GM12878 (cell line): ENCODE data around the gene YBX3. TPM values are rescaled to one million over a fixed set of nuclear protein-coding genes. Genes with fewer than 3 reads are reported as not detected.

Experiments used
- ATAC-seq: fragments of 200-7000 bp; cut with Tn5 transposase; 3 replicates; pipeline ENCODE4 v1.9.1; 2020; ENCODE audit warnings: mild to moderate bottlenecking, moderate library complexity
- BruUV-seq: library from RNA; stranded (reverse); fragments of 400-500 nt; replicated peaks from 2 replicates; lab custom pipeline; 2021; lab: Mats Ljungman, UMichigan
- CTCF ChIA-PET: fragments of 300-600 bp; sonication (Branson Sonifier 250); formaldehyde crosslinking; extraction: SDS; loops from one replicate; lab custom pipeline; 2021; ENCODE audit warnings: inconsistent platforms; lab: Yijun Ruan, JAX
- POLR2A ChIA-PET: fragments of 350-600 bp; formaldehyde crosslinking; extraction: SDS; loops from one replicate; lab custom pipeline; 2021; ENCODE audit warnings: inconsistent platforms; lab: Charles Lee
- RAD21 ChIA-PET: fragments of 300-600 bp; sonication (Branson Sonifier 250); formaldehyde crosslinking; loops from one replicate; lab custom pipeline; 2023; ENCODE audit warnings: antibody characterized with exemption; ENCODE audit not compliant: unreplicated experiment; lab: Charles Lee
- SMC1A ChIA-PET: fragments of 300-600 bp; sonication (Branson Sonifier 250); formaldehyde crosslinking; loops from one replicate; lab custom pipeline; 2023; ENCODE audit not compliant: unreplicated experiment, uncharacterized antibody; lab: Charles Lee
- DNase-seq: peaks from one replicate; pipeline ENCODE4 v3.0.0-alpha.2; 2011; ENCODE audit warnings: low read depth, low spot score
- FAIRE-seq: peaks from 3 replicates; lab custom pipeline; 2011; peaks lifted over from hg19 to GRCh38; lab: Jason Lieb, UNC
- H2AFZ ChIP-seq: 2 replicates; pipeline ENCODE4 v1.6.0; 2011; ENCODE audit warnings: low read depth, low read length, control low read depth; ENCODE audit not compliant: control insufficient read depth
- H3K27ac ChIP-seq: 2 replicates; pipeline ENCODE4 v1.5.1; 2011; ENCODE audit warnings: control low read depth; ENCODE audit not compliant: control insufficient read depth, insufficient read depth
- H3K27me3 ChIP-seq, 2 experiments: replicated peaks in 1 of 2; 2 replicates each; pipeline versions ENCODE4 v1.6.0 to v1.6.1; 2011; ENCODE audit warnings: low read length in 1 of 2; ENCODE audit not compliant: control insufficient read depth in 2 of 2, insufficient read depth in 2 of 2
- H3K36me3 ChIP-seq, 2 experiments: 2 replicates each; pipeline ENCODE4 v1.5.1; 2011; ENCODE audit warnings: low read length in 1 of 2; ENCODE audit not compliant: control insufficient read depth in 2 of 2, insufficient read depth in 2 of 2
- H3K4me1 ChIP-seq: 2 replicates; pipeline ENCODE4 v1.6.1; 2011; ENCODE audit warnings: mild to moderate bottlenecking, low read length, moderate library complexity, mixed read lengths; ENCODE audit not compliant: control insufficient read depth, insufficient read depth
- H3K4me2 ChIP-seq: 2 replicates; pipeline ENCODE4 v1.6.0; 2011; ENCODE audit warnings: control low read depth; ENCODE audit not compliant: control insufficient read depth, insufficient read depth
- H3K4me3 ChIP-seq: fragments of 200-600 bp; sonication (generic); 2 replicates; pipeline ENCODE4 v1.5.1; 2016
- H3K79me2 ChIP-seq: 2 replicates; pipeline ENCODE4 v1.6.0; 2011; ENCODE audit warnings: low read length; ENCODE audit not compliant: control insufficient read depth, insufficient read depth
- H3K9ac ChIP-seq: 2 replicates; pipeline ENCODE4 v1.8.0; 2011; ENCODE audit warnings: low read length, control low read depth, mixed read lengths; ENCODE audit not compliant: control insufficient read depth, insufficient read depth
- H3K9me3 ChIP-seq: replicated peaks from 3 replicates; pipeline ENCODE4 v1.5.1; 2011; ENCODE audit warnings: mild to moderate bottlenecking, low read length; ENCODE audit not compliant: control insufficient read depth, insufficient read depth
- H4K20me1 ChIP-seq: 2 replicates; pipeline ENCODE4 v1.6.0; 2011; ENCODE audit not compliant: control insufficient read depth, insufficient read depth
- BHLHE40 ChIP-seq, 2 experiments: fragments of 450-650 bp in 1 of 2; IDR thresholded peaks; 2 replicates each; pipeline ENCODE4 v1.6.1; 2011 to 2017; ENCODE audit warnings: low read depth in 2 of 2, borderline replicate concordance in 1 of 2, improper control_type of control experiment in 1 of 2, low read length in 1 of 2, mild to moderate bottlenecking in 1 of 2
- JUNB ChIP-seq: IDR thresholded peaks from 2 replicates; pipeline ENCODE4 v1.6.1; 2016; ENCODE audit warnings: antibody characterized with exemption, mild to moderate bottlenecking
- POLR2AphosphoS2 ChIP-seq: IDR thresholded peaks from 2 replicates; pipeline ENCODE4 v1.6.1; 2011; ENCODE audit warnings: low read depth, mild to moderate bottlenecking, low read length, improper control_type of control experiment, moderate library complexity
- SIN3A ChIP-seq: IDR thresholded peaks from 2 replicates; pipeline ENCODE4 v1.6.1; 2012; ENCODE audit warnings: low read depth, low read length, improper control_type of control experiment
- TAF1 ChIP-seq: IDR thresholded peaks from 2 replicates; pipeline ENCODE4 v1.6.1; 2011; ENCODE audit warnings: mild to moderate bottlenecking, low read depth, low read length, borderline replicate concordance
- WGBS: methylation state at CpG from one replicate; pipeline ENCODE4 v1.1.6; 2016; ENCODE audit warnings: low lambda C conversion rate; ENCODE audit not compliant: insufficient replicate concordance, insufficient coverage; ENCODE audit errors: missing lambda C conversion rate; 5-methylcytosine and 5-hydroxymethylcytosine counted together
- in situ Hi-C: fragments of 300-500 bp; cut with MboI; formaldehyde crosslinking; loops from 9 replicates; pipeline ENCODE4 v1.14.3; 2018; ENCODE audit warnings: mixed read lengths
- intact Hi-C: fragments of 100-400 bp; cut with micrococcal nuclease; formaldehyde crosslinking; loops from one replicate; pipeline ENCODE4 v1.14.2; 2022; ENCODE audit not compliant: unreplicated experiment
- polyA plus RNA-seq, 11 experiments: library from polyadenylated mRNA; depleted of rRNA in 4 of 11; unstranded in 6 of 11; stranded (reverse) in 5 of 11; fragments of >200 nt; fragmentation: Nextera tagmentation in 4 of 11; fragmentation: Illumina TruSeq in 1 of 11; extraction: Ambion mirVana in 4 of 11; extraction: Trizol in 1 of 11; gene quantifications; 1 replicate in 1 of 11; 2 replicates in 10 of 11; pipeline versions ENCODE4 v1.2.1 to v1.2.3, GENCODE V29; 2011 to 2016; ENCODE audit warnings: inconsistent platforms in 2 of 11, missing spikeins in 2 of 11, low read depth in 1 of 11
- total RNA-seq, 4 experiments: library from RNA; depleted of rRNA in 3 of 4; stranded (reverse); fragments of >200 nt in 3 of 4; fragmentation: Illumina TruSeq in 1 of 4; extraction: Trizol in 1 of 4; gene quantifications; 2 replicates each; pipeline versions ENCODE4 v1.2.1 to v1.2.3, GENCODE V29; 2013 to 2021
- TF ChIP-seq, protein P1 (sequence below): fragments of 450-650 bp; IDR thresholded peaks from 2 replicates; pipeline ENCODE4 v1.6.1; 2016; ENCODE audit warnings: mild to moderate bottlenecking
- TF ChIP-seq, protein P2 (sequence below): fragments of 450-650 bp; IDR thresholded peaks from 2 replicates; pipeline ENCODE4 v1.6.1; 2017; ENCODE audit warnings: low read depth, mild to moderate bottlenecking, moderate library complexity
- TF ChIP-seq, protein P3 (sequence below): fragments of 450-650 bp; formaldehyde crosslinking; IDR thresholded peaks from 2 replicates; pipeline ENCODE4 v1.4.0; 2020; ENCODE audit warnings: mild to moderate bottlenecking, moderate library complexity

YBX3 gene
- total and polyA plus RNA-seq, 10 of the 15 experiments (the other 5 are each of a cell fraction or from before 2014, with no cell fraction given), result 25.9 to 221 (median 111) TPM

DNA sequence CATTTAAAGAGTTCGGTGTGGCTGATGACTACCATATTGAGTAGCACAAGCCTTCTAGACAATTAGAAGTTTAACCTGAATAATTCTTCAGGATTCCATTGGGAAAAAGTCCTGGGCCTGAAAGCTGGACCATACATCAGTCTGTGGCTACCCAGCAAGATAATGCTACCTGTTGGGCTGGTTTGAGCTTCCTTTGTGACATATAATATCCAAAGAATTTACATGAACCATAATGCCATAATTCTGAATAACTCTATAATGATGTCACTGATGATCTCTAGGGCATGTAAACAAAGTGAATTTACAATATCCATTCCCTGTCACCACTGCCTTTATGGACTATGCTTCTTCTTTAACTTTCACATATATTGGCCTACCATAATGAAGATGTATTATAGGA is 3.8 kb upstream of the YBX3 start:
- RAD21 ChIA-PET, result no interaction called here

More for the DNA sequence above, 3.8 kb upstream of the YBX3 start:
- no peak for ATAC-seq
- ChIA-PET SMC1A (interaction anchor here (0.8 to 1.6 kb wide), 2 partner anchors 9 to 22 kb away, joined by 3 to 4 read pairs; no protein-coding TSS in a partner anchor), CTCF (interaction anchor here (1.4 kb wide), 1 partner anchor 9 kb away, joined by 6 read pairs; no protein-coding TSS in a partner anchor), POLR2A (no interaction called here)
- intact Hi-C loops (loop anchor here (10.0 kb wide), 1 partner anchor 122 kb away; no protein-coding TSS in a partner anchor), in situ Hi-C loops (no loop called here)
- 100% methylated on average over 1 of the region's 1 CpG for WGBS
- peaks cover 1 to 2% of the 10 kb centered on the region in 2 experiments; a peak in 1 of 4 replicates for H3K27me3 ChIP-seq
- no peak for DNase-seq
- H3K4me2 ChIP-seq, result no peak overlapping the region
- H4K20me1 ChIP-seq, result no peaks in the 10 kb centered on the region
- H3K79me2 ChIP-seq, result peaks cover 19% of the 10 kb centered on the region
- H3K27ac ChIP-seq, result no peak overlapping the region
- H3K4me1 ChIP-seq, result 0 out of 2 replicates have a peak, but pooled peaks cover 3% of the 10 kb centered on the region
- no peak for FAIRE-seq
- TF ChIP-seq TAF1 (no peak), POLR2AphosphoS2 (no peak), JUNB (no peak), BHLHE40 (IDR thresholded peaks at IDR 0.05; ENCODE audit: borderline replicate concordance in 1 of 2, low read depth in 2 of 2, low read length in 1 of 2) (no peak), SIN3A (no peak)
- TF ChIP-seq, protein P1, sequence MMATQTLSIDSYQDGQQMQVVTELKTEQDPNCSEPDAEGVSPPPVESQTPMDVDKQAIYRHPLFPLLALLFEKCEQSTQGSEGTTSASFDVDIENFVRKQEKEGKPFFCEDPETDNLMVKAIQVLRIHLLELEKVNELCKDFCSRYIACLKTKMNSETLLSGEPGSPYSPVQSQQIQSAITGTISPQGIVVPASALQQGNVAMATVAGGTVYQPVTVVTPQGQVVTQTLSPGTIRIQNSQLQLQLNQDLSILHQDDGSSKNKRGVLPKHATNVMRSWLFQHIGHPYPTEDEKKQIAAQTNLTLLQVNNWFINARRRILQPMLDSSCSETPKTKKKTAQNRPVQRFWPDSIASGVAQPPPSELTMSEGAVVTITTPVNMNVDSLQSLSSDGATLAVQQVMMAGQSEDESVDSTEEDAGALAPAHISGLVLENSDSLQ, result no peak
- TF ChIP-seq, protein P2, sequence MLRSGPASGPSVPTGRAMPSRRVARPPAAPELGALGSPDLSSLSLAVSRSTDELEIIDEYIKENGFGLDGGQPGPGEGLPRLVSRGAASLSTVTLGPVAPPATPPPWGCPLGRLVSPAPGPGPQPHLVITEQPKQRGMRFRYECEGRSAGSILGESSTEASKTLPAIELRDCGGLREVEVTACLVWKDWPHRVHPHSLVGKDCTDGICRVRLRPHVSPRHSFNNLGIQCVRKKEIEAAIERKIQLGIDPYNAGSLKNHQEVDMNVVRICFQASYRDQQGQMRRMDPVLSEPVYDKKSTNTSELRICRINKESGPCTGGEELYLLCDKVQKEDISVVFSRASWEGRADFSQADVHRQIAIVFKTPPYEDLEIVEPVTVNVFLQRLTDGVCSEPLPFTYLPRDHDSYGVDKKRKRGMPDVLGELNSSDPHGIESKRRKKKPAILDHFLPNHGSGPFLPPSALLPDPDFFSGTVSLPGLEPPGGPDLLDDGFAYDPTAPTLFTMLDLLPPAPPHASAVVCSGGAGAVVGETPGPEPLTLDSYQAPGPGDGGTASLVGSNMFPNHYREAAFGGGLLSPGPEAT, result no peak
- TF ChIP-seq, protein P3, sequence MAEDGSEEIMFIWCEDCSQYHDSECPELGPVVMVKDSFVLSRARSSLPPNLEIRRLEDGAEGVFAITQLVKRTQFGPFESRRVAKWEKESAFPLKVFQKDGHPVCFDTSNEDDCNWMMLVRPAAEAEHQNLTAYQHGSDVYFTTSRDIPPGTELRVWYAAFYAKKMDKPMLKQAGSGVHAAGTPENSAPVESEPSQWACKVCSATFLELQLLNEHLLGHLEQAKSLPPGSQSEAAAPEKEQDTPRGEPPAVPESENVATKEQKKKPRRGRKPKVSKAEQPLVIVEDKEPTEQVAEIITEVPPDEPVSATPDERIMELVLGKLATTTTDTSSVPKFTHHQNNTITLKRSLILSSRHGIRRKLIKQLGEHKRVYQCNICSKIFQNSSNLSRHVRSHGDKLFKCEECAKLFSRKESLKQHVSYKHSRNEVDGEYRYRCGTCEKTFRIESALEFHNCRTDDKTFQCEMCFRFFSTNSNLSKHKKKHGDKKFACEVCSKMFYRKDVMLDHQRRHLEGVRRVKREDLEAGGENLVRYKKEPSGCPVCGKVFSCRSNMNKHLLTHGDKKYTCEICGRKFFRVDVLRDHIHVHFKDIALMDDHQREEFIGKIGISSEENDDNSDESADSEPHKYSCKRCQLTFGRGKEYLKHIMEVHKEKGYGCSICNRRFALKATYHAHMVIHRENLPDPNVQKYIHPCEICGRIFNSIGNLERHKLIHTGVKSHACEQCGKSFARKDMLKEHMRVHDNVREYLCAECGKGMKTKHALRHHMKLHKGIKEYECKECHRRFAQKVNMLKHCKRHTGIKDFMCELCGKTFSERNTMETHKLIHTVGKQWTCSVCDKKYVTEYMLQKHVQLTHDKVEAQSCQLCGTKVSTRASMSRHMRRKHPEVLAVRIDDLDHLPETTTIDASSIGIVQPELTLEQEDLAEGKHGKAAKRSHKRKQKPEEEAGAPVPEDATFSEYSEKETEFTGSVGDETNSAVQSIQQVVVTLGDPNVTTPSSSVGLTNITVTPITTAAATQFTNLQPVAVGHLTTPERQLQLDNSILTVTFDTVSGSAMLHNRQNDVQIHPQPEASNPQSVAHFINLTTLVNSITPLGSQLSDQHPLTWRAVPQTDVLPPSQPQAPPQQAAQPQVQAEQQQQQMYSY, result no peak
- H3K4me3 ChIP-seq, result no peak overlapping the region
- no peaks in the 10 kb centered on the region for H3K9me3 ChIP-seq
- no TSS peak for BruUV-seq
- no peak overlapping the region for H2AFZ ChIP-seq
- H3K36me3 ChIP-seq, result no peaks in the 10 kb centered on the region
- H3K9ac ChIP-seq, result no peak overlapping the region
